ENCODE measurements around the gene ZNF33B.
"Not testable (repeated sequence)": the region's sequence is repeated elsewhere in the genome, so short reads cannot be mapped to it uniquely, and the experiment has no call there.

Gene ZNF33B

GRCh38 chr10:42638055-42638820 is at the start of gene ZNF33B:
TSS of gene ZNF33B (minus strand) at chr10:42638570. CDS start at chr10:42636928, 1,642 bp downstream.
- DNase-seq (ENCODE audit: low read depth) = peak; percentile 87

DNA sequence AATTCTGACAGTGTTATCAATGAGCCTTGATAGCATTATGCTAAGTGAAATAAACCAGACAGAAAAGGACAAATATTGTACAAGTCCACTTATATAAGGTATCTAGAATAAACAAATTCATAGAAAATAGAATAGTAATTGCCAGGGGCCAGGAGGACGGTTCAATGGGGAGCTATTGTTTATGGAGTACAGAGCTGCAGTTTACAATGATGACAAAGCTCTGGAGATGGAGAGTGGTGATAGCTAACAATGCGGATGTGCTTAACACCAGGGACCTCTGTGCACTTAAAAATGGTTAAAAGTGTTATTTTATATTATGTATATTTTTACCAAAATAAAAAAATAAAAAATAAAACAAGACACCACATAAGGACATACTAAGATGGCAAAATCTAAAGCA is 46.1 kb upstream of the ZNF33B start:
- DNase-seq (ENCODE audit: low read depth) = no peak

- DNase-seq (ENCODE audit: low read depth) = no peak
These were observed 41.9 kb upstream of the ZNF33B start for GRCh38 chr10:42680267-42680666.

GRCh38 chr10:42665181-42665979 is 27.0 kb upstream of the ZNF33B start:
- not testable (repeated sequence) for DNase-seq (ENCODE audit: low read depth)

DNA sequence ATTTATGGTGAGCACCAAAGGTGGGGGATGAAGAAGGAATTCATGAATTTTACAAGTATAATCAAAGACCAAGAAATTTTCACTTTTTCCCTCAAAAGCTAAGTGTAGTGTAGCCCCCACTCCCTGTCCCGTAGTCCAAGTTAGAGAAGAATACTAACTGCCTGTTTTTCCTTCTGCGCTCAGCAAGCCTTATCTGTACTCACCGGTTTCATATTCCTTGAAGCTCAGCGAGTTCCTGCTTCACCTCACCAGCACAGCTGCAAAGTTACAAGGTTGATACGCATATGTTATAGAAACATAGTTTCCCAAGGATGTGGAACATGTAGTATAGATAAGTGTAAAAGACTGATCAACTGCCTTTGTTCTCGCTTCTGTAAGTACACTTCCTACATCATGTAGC is 16.0 kb upstream of the ZNF33B start:
- no peak for DNase-seq (ENCODE audit: low read depth)

DNA sequence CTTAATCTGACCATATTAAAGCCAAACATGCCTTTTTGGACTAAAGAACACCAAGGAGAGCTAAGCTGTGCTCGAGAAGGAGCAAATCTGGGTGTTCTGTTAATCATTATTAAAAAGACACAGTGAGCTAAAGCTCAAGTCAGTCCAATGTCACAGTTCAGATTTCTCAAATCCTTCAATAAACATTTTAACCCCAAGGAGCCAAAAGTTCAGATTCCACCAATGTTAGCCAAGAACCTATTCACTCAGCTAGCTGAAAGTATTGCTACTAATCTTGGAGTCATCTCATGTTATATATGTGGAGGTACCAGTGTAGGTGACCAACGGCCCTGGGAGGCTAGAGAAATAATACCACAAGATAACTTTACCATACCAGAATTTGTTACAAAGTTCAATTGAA is 14.5 kb upstream of the ZNF33B start:
- DNase-seq (ENCODE audit: low read depth) = no peak

- DNase-seq (ENCODE audit: low read depth) = no peak
These were observed 12.0 kb upstream of the ZNF33B start for GRCh38 chr10:42650374-42650773.

DNA sequence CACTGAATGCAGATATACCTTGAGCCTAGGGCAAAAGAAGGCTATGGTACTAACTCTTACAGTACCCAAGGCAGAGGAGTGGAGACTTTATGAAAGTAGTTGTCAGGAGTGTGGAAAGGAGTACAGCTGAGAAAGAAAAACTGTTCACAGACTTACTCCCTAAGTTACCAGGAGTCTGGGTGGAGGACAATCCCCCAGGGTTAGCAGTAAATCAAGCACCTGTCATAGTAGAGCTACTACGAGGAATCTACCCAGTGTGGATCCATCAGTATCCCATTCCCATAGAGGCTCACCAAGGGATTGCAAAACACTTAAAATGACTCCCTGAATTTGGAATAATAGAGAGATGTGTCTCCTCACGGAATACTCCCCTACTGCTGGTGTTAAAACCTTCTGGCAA is 10.1 kb upstream of the ZNF33B start:
- DNase-seq (ENCODE audit: low read depth) = no peak

- no peak for DNase-seq (ENCODE audit: low read depth)
These were observed 8.6 kb upstream of the ZNF33B start for GRCh38 chr10:42646687-42647640.

GRCh38 chr10:42646214-42646613 is 7.8 kb upstream of the ZNF33B start:
- no peak for DNase-seq (ENCODE audit: low read depth)

DNA sequence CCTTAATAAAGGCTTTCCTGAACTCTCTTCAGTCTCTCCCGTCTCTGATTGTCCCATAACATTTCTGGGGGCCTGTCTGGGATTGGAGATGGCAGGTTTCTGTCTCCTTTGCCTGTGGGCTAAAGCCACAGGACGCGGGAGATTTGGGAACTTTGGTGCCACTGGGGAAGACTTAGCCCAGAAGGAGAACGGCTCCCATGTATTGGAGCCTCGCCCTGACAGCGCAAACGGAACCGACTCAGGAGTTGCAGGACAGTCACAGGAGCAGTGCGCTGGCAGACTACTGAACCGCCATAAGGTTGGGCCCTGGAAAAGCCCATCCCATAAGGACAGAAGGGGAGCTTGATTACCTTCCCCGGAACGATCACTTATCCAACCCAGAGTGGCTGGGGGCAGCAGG is 7.1 kb upstream of the ZNF33B start:
- no peak for DNase-seq (ENCODE audit: low read depth)

DNA sequence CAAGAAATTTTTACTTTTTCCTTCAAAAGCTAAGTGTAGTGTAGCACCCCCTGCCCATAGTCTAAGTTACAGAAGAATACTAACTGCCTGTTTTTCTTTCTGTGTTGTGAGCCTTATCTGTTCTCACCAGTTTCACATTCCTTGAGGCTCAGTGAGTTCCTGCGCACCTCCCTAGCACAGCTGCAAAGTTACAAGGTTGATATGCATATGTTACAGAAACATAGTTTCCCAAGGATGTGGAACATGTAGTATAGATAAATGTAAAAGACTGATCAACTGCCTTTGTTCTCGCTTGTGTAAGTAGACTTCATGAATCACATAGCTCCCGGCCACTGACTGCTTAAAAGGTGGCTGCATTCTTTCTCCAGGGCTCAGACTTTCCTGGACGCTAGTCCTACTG is 6.7 kb upstream of the ZNF33B start:
- no peak for DNase-seq (ENCODE audit: low read depth)

- no peak for DNase-seq (ENCODE audit: low read depth)
These were observed 2.4 kb upstream of the ZNF33B start for GRCh38 chr10:42640610-42641229.

DNA sequence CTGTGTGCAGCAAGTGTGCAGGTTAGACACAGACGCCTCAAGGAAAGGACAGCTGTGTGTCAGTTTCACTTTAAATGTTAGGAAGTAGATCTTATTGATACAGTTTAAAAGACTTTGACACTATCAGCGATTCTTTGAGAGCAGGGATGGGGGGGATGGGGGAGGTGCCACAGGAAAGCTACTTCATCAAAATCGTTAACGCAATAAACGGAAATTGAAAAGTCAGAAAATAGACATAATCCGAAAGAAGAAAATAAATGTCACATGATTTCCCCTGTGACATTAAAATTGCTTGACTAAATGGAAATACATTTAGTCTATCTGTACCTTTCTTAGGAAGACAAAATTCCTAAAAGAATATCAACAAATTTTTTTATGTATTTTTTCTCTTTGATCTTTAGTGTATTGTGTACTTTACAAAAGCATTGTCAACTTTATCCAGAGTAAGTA is 476 bp upstream of the ZNF33B start:
- no peak for DNase-seq (ENCODE audit: low read depth)

DNA sequence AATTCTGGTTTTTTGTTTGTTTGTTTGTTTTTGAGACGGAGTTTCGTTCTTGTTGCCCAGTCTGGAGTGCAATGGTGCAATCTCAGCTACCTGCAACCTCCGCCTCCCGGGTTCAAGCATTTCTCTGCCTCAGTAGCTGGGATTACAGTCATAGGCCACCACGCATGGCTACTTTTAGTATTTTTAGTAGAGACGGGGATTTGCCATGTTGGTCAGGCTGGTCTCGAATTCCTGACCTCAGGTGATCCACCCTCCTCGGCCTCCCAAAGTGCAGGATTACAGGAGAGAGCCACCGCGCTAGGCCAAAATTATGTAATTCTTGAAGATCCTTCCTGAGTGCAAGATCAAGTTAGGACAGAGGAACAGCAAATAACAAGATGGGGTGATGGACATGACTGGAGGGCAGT is 719 bp downstream of the ZNF33B start:
- DNase-seq (ENCODE audit: low read depth) = no peak

GRCh38 chr10:42637142-42637541 is 1.2 kb downstream of the ZNF33B start:
- no peak for DNase-seq (ENCODE audit: low read depth)

- no peak for DNase-seq (ENCODE audit: low read depth)
These were observed 3.3 kb downstream of the ZNF33B start for GRCh38 chr10:42635098-42635497.

DNA sequence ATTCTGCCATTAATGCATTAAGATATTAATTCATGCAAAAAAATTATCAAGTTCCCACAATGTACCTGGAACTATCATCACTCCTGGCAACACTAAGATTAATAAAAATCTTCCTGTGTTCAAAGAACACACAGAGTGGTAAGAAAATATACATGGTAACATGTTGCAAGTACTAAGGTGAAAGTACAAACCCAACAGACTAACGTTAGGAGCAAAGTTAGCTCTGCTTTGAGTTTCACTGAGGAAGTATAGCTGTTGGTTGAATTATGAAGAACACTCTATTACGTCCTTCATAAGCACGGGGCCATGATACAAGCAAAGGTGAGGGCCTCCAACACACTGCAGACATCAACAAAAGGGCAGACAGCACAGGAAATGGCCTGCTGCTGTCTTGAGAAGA is 5.8 kb downstream of the ZNF33B start:
- no peak for DNase-seq (ENCODE audit: low read depth)

GRCh38 chr10:42630537-42631134 is 7.7 kb downstream of the ZNF33B start:
- no peak for DNase-seq (ENCODE audit: low read depth)

GRCh38 chr10:42623929-42624328 is 14.4 kb downstream of the ZNF33B start:
- no peak for DNase-seq (ENCODE audit: low read depth)

- DNase-seq (ENCODE audit: low read depth) = no peak
These were observed 19.9 kb downstream of the ZNF33B start for GRCh38 chr10:42618424-42618823.
